ENCODE results near the gene APOF. TPM values are rescaled to one million over a fixed set of nuclear protein-coding genes. Genes with fewer than 3 reads are reported as not detected.
A peak's percentile ranks its signal among the peaks of the same experiment; 100 is the strongest.

The APOF gene
- total and polyA plus RNA-seq, 9 of the 15 experiments (the other 6 are each of a cell fraction or from before 2014, with no cell fraction given) = 0.09 to 0.15 (median 0.12) TPM; not detected in 5

DNA sequence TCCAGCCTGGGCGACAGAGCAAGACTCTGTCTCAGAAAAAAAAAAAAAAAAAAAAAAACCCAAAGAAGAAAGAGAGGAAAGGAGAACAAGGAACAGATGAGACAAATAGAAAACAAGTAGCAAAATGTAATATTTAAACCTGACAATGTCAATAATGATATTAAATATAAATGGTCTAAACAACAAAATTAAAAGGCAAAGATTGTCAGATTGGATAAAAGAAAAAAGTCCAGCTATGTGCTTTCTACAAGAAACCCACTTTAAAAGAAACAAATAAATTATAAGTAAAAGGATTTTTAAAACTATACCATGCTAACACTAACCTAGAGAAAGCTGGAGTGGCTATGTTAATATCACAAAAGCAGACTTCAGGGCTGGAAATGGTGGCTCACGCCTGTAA, 29.7 kb upstream of the APOF start:
- intact Hi-C loops (cut with micrococcal nuclease) = no loop called here
- ChIA-PET CTCF (ENCODE audit: low intra/inter-chr PET ratio) (no interaction called here), POLR2A (interaction anchor here (0.6 kb wide), 1 partner anchor 111 kb away, joined by 3 read pairs; no protein-coding TSS in a partner anchor)
- no peak overlapping the region for H3K9ac ChIP-seq (ENCODE audit: insufficient read depth in 1 of 2, low read depth in 2 of 2, low read length in 2 of 2)
- WGBS (ENCODE audit: insufficient coverage, low coverage, missing lambda C conversion rate) = 86% methylated on average over 1 of the region's 2 CpGs
- peak; percentile 97 for TF ChIP-seq ZNF507 (tag; conservative IDR thresholded peaks at IDR 0.05)
- no peak for TF ChIP-seq SNRNP70 (optimal IDR thresholded peaks at IDR 0.05; ENCODE audit: low read depth, low read length)
- no peak for TF ChIP-seq ZFPM2 (CRISPR knock-in tag; IDR thresholded peaks at IDR 0.05)
- no peak overlapping the region for H3K27ac ChIP-seq (ENCODE audit: extremely low read depth, low read depth, low read length)
- H2AFZ ChIP-seq (ENCODE audit: low read depth, low read length) = no peak overlapping the region
- no peak overlapping the region for H3K4me2 ChIP-seq (ENCODE audit: insufficient read depth, low read length)
- H4K20me1 ChIP-seq (replicated peaks; ENCODE audit: control insufficient read depth, insufficient read depth, low read length) = no peaks in the 10 kb centered on the region
- no peaks in the 10 kb centered on the region; the same call in 1 of the 2 replicates for H3K9me3 ChIP-seq (replicated peaks; ENCODE audit: control insufficient read depth, insufficient read depth, low read depth, low read length)
- no peaks in the 10 kb centered on the region for H3K27me3 ChIP-seq (ENCODE audit: control insufficient read depth in 2 of 2, insufficient read depth in 2 of 2, low read length in 2 of 2)
- no peak for ATAC-seq
- in situ Hi-C loops (cut with MboI) = no loop called here
- no TSS peak for BruUV-seq (replicated peaks)
- no peaks in the 10 kb centered on the region for H3K9me1 ChIP-seq (ENCODE audit: control insufficient read depth, insufficient read depth, low read length)
- no peak for FAIRE-seq
- no peaks in the 10 kb centered on the region for H3K36me3 ChIP-seq (ENCODE audit: control insufficient read depth, insufficient read depth, low read length)
- H3K4me1 ChIP-seq (replicated peaks in 1 of 2; ENCODE audit: control insufficient read depth in 2 of 2, insufficient read depth in 2 of 2, low read length in 2 of 2) = peaks cover 2% of the 10 kb centered on the region in 2 experiments; a peak in 3 of 5 replicates
- no peak for DNase-seq (ENCODE audit: extremely low read depth in 1 of 4, low spot score in 3 of 4)
- H3K79me2 ChIP-seq (ENCODE audit: control insufficient read depth, insufficient read depth, low read length) = no peaks in the 10 kb centered on the region
- no peak overlapping the region for H3K4me3 ChIP-seq

DNA sequence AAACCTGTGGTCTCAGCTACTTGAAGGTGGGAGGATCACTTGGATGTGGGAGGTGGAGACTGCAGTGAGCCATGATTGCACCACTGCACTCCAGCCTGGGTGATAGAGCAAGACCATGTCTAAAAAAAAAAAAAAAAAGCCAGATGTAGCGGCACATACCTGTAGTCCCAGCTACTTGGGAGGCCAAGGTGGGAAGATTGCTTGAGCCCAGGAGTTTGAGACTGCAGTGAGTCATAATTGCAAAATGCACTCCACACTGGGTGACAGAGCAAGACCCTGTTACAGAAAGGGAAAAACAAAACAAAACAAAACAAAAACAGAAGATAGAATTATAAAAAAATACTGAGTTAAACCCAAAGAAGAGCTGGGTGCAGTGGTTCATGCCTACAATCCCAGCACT, 29.1 kb upstream of the APOF start:
- no peaks in the 10 kb centered on the region; the same call in 1 of the 2 replicates for H3K9me3 ChIP-seq (replicated peaks; ENCODE audit: control insufficient read depth, insufficient read depth, low read depth, low read length)
- H3K27me3 ChIP-seq (ENCODE audit: control insufficient read depth in 2 of 2, insufficient read depth in 2 of 2, low read length in 2 of 2) = no peaks in the 10 kb centered on the region
- no peaks in the 10 kb centered on the region for H3K9me1 ChIP-seq (ENCODE audit: control insufficient read depth, insufficient read depth, low read length)
- no peaks in the 10 kb centered on the region for H4K20me1 ChIP-seq (replicated peaks; ENCODE audit: control insufficient read depth, insufficient read depth, low read length)
- peaks cover 7 to 8% of the 10 kb centered on the region in 2 experiments; a peak in 4 of 5 replicates for H3K4me1 ChIP-seq (replicated peaks in 1 of 2; ENCODE audit: control insufficient read depth in 2 of 2, insufficient read depth in 2 of 2, low read length in 2 of 2)
- H3K36me3 ChIP-seq (ENCODE audit: control insufficient read depth, insufficient read depth, low read length) = no peaks in the 10 kb centered on the region
- BruUV-seq (replicated peaks) = no TSS peak
- intact Hi-C loops (cut with micrococcal nuclease) (no loop called here), in situ Hi-C loops (cut with MboI) (no loop called here)
- no peak overlapping the region for H3K27ac ChIP-seq (ENCODE audit: extremely low read depth, low read depth, low read length)
- no peak for FAIRE-seq
- ATAC-seq = no peak
- no peak overlapping the region for H3K4me2 ChIP-seq (ENCODE audit: insufficient read depth, low read length)
- H3K4me3 ChIP-seq = no peak overlapping the region
- H2AFZ ChIP-seq (ENCODE audit: low read depth, low read length) = no peak overlapping the region
- ChIA-PET CTCF (ENCODE audit: low intra/inter-chr PET ratio) (no interaction called here), POLR2A (no interaction called here)
- H3K79me2 ChIP-seq (ENCODE audit: control insufficient read depth, insufficient read depth, low read length) = no peaks in the 10 kb centered on the region
- no peak overlapping the region for H3K9ac ChIP-seq (ENCODE audit: insufficient read depth in 1 of 2, low read depth in 2 of 2, low read length in 2 of 2)
- no CpG with 5 or more reads among the region's 1 CpG for WGBS (ENCODE audit: insufficient coverage, low coverage, missing lambda C conversion rate)
- no peak for DNase-seq (ENCODE audit: extremely low read depth in 1 of 4, low spot score in 3 of 4)
- TF ChIP-seq, protein P1, sequence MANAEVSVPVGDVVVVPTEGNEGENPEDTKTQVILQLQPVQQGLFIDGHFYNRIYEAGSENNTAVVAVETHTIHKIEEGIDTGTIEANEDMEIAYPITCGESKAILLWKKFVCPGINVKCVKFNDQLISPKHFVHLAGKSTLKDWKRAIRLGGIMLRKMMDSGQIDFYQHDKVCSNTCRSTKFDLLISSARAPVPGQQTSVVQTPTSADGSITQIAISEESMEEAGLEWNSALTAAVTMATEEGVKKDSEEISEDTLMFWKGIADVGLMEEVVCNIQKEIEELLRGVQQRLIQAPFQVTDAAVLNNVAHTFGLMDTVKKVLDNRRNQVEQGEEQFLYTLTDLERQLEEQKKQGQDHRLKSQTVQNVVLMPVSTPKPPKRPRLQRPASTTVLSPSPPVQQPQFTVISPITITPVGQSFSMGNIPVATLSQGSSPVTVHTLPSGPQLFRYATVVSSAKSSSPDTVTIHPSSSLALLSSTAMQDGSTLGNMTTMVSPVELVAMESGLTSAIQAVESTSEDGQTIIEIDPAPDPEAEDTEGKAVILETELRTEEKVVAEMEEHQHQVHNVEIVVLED (CRISPR knock-in tag; IDR thresholded peaks at IDR 0.05) = no peak
- TF ChIP-seq SP2 (IDR thresholded peaks at IDR 0.05; ENCODE audit: extremely low read depth, low read depth, low read length, poor library complexity, severe bottlenecking) (no peak), ZNF23 (CRISPR knock-in tag; IDR thresholded peaks at IDR 0.05) (no peak), ZNF507 (tag; conservative IDR thresholded peaks at IDR 0.05) (no peak), CAMTA2 (CRISPR knock-in tag; conservative IDR thresholded peaks at IDR 0.05) (no peak), ZBTB17 (CRISPR knock-in tag; IDR thresholded peaks at IDR 0.05) (no peak), HMG20A (CRISPR knock-in tag; conservative IDR thresholded peaks at IDR 0.05) (no peak), RFX7 (CRISPR knock-in tag; IDR thresholded peaks at IDR 0.05) (no peak)
- TF ChIP-seq, protein P2, sequence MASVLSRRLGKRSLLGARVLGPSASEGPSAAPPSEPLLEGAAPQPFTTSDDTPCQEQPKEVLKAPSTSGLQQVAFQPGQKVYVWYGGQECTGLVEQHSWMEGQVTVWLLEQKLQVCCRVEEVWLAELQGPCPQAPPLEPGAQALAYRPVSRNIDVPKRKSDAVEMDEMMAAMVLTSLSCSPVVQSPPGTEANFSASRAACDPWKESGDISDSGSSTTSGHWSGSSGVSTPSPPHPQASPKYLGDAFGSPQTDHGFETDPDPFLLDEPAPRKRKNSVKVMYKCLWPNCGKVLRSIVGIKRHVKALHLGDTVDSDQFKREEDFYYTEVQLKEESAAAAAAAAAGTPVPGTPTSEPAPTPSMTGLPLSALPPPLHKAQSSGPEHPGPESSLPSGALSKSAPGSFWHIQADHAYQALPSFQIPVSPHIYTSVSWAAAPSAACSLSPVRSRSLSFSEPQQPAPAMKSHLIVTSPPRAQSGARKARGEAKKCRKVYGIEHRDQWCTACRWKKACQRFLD (CRISPR knock-in tag; IDR thresholded peaks at IDR 0.05) = no peak
- TF ChIP-seq, protein P3, sequence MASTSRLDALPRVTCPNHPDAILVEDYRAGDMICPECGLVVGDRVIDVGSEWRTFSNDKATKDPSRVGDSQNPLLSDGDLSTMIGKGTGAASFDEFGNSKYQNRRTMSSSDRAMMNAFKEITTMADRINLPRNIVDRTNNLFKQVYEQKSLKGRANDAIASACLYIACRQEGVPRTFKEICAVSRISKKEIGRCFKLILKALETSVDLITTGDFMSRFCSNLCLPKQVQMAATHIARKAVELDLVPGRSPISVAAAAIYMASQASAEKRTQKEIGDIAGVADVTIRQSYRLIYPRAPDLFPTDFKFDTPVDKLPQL (IDR thresholded peaks at IDR 0.05; ENCODE audit: extremely low read depth, insufficient read length) = no peak

All from K562 (cell line).